Measurements from ENCODE around the gene LSM3.
A peak's percentile ranks its signal among the peaks of the same experiment; 100 is the strongest.

LSM3 gene

DNA sequence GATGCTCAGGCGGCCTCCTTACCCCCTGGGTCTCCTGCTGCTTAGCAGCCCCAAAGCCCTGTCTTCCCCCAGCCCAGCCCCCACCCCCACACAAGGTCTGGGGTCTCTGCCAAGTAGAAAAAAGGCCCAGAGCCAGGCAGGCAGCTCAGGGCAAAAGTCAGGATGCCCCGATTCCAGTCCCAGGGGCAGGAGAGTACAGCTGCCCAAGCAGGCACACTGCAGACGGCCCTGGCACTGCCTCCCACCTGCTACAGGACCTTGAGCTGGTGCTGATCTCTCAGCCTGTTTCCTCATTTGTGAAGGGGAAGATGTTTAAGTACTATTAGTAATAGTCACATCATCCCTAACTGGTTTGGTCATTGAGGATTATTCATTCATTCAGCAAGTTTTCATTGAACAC lies 41.2 kb upstream of the LSM3 start:
- peaks cover 91 to 96% of the 10 kb centered on the region in 2 experiments for H3K36me3 ChIP-seq (ENCODE audit: control insufficient read depth in 1 of 2, insufficient read depth in 2 of 2, low read depth in 1 of 2, low read length in 2 of 2)
- H2AFZ ChIP-seq (ENCODE audit: low read depth, low read length) = no peak overlapping the region
- WGBS = 75% methylated on average over 3 of the region's 3 CpGs
- H2BK15ac ChIP-seq (ENCODE audit: low read depth, poor library complexity, severe bottlenecking) = no peak overlapping the region
- H2BK12ac ChIP-seq (ENCODE audit: low read length in 2 of 2) = no peak overlapping the region
- no peak overlapping the region for H2BK120ac ChIP-seq (ENCODE audit: low read depth, low read length)
- H3K18ac ChIP-seq (ENCODE audit: low read depth in 1 of 2, low read length in 2 of 2) = no peak overlapping the region
- no peak overlapping the region for H3K14ac ChIP-seq (ENCODE audit: low read length in 2 of 2)
- H3K4me2 ChIP-seq (ENCODE audit: low read length, poor library complexity, severe bottlenecking) = no peak overlapping the region
- no peak overlapping the region for H2BK5ac ChIP-seq (ENCODE audit: low read depth, low read length, poor library complexity, severe bottlenecking)
- no peak overlapping the region for H3K4ac ChIP-seq (ENCODE audit: low read depth in 1 of 2, low read length in 2 of 2)
- H4K91ac ChIP-seq (ENCODE audit: low read length) = no peak overlapping the region
- H3K23ac ChIP-seq (ENCODE audit: low read length in 2 of 2) = no peak overlapping the region
- peaks cover 36% of the 10 kb centered on the region for H3K79me1 ChIP-seq (replicated peaks; ENCODE audit: low read length, poor library complexity, severe bottlenecking)
- peaks cover 7% of the 10 kb centered on the region for H3K4me1 ChIP-seq (ENCODE audit: control insufficient read depth, insufficient read depth, low read depth, low read length)
- H3K9me3 ChIP-seq (ENCODE audit: control insufficient read depth, low read length) = no peaks in the 10 kb centered on the region
- H3K27me3 ChIP-seq (ENCODE audit: control insufficient read depth in 1 of 2, insufficient read depth in 1 of 2, low read length in 2 of 2) = no peaks in the 10 kb centered on the region
- H3K9ac ChIP-seq (ENCODE audit: low read length) = no peak overlapping the region
- DNase-seq = no peak
- H3K4me3 ChIP-seq (ENCODE audit: insufficient read depth in 1 of 2, low read depth in 1 of 2, low read length in 2 of 2) = no peak overlapping the region
- no peak overlapping the region for H3K27ac ChIP-seq (ENCODE audit: low read length, poor library complexity, severe bottlenecking)
- H4K8ac ChIP-seq (ENCODE audit: low read length) = no peak overlapping the region
- H2AK5ac ChIP-seq (ENCODE audit: low read length, severe bottlenecking) = no peak overlapping the region

DNA sequence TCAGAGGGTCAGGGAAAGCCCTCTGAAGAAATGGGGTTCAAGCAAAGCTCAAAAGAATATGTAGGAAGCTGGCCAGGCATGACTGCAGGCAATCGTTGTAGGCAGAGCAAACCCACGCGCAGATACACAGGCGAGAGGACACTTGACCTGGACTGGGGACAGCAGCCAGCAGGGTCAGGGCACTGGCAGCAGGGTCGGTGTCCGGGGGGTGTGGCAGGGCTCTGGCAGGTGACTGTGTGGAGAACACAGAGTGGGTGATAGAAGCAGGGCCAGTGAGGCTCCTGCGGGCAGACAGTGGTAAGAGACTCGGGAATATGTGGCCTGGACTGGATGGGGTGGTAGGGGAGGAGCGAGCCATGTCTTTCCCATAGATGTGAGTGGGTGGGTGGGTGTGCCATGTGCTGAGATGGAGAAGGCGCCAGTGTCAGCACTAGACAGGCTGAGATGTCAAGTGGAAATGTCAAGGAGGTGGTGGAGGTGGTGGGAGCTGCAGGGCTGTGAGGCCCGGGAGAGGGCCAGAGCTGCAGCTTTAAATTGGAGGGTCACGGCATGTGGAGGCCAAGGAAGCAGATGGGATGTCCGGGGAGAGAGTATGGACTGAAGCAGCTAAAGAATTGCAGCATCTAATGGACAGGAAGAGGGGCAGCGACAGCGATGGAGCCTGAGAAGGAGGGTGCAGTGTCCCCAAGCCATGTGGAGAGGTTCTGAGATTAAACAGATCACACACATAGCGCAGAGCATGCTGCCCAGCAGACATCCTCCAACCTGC lies 40.3 kb upstream of the LSM3 start:
- peaks cover 29% of the 10 kb centered on the region for H3K79me1 ChIP-seq (replicated peaks; ENCODE audit: low read length, poor library complexity, severe bottlenecking)
- 95% methylated on average over 16 of the region's 16 CpGs for WGBS
- no peak overlapping the region for H2BK5ac ChIP-seq (ENCODE audit: low read depth, low read length, poor library complexity, severe bottlenecking)
- H3K4me2 ChIP-seq (ENCODE audit: low read length, poor library complexity, severe bottlenecking) = no peak overlapping the region
- no peak overlapping the region for H2AK5ac ChIP-seq (ENCODE audit: low read length, severe bottlenecking)
- H4K91ac ChIP-seq (ENCODE audit: low read length) = no peak overlapping the region
- no peak overlapping the region for H3K4ac ChIP-seq (ENCODE audit: low read depth in 1 of 2, low read length in 2 of 2)
- peaks cover 9% of the 10 kb centered on the region for H3K4me1 ChIP-seq (ENCODE audit: control insufficient read depth, insufficient read depth, low read depth, low read length)
- H3K36me3 ChIP-seq (ENCODE audit: control insufficient read depth in 1 of 2, insufficient read depth in 2 of 2, low read depth in 1 of 2, low read length in 2 of 2) = peaks cover 82 to 93% of the 10 kb centered on the region in 2 experiments
- no peak overlapping the region for H3K9ac ChIP-seq (ENCODE audit: low read length)
- no peaks in the 10 kb centered on the region for H3K9me3 ChIP-seq (ENCODE audit: control insufficient read depth, low read length)
- no peak overlapping the region for H2AFZ ChIP-seq (ENCODE audit: low read depth, low read length)
- no peaks in the 10 kb centered on the region for H3K27me3 ChIP-seq (ENCODE audit: control insufficient read depth in 1 of 2, insufficient read depth in 1 of 2, low read length in 2 of 2)
- no peak overlapping the region for H2BK120ac ChIP-seq (ENCODE audit: low read depth, low read length)
- no peak overlapping the region for H2BK15ac ChIP-seq (ENCODE audit: low read depth, poor library complexity, severe bottlenecking)
- H3K18ac ChIP-seq (ENCODE audit: low read depth in 1 of 2, low read length in 2 of 2) = no peak overlapping the region
- no peak overlapping the region for H2BK12ac ChIP-seq (ENCODE audit: low read length in 2 of 2)
- no peak overlapping the region for H3K14ac ChIP-seq (ENCODE audit: low read length in 2 of 2)
- no peak overlapping the region for H3K4me3 ChIP-seq (ENCODE audit: insufficient read depth in 1 of 2, low read depth in 1 of 2, low read length in 2 of 2)
- H4K8ac ChIP-seq (ENCODE audit: low read length) = no peak overlapping the region
- no peak overlapping the region for H3K27ac ChIP-seq (ENCODE audit: low read length, poor library complexity, severe bottlenecking)
- DNase-seq = no peak
- H3K23ac ChIP-seq (ENCODE audit: low read length in 2 of 2) = no peak overlapping the region

DNA sequence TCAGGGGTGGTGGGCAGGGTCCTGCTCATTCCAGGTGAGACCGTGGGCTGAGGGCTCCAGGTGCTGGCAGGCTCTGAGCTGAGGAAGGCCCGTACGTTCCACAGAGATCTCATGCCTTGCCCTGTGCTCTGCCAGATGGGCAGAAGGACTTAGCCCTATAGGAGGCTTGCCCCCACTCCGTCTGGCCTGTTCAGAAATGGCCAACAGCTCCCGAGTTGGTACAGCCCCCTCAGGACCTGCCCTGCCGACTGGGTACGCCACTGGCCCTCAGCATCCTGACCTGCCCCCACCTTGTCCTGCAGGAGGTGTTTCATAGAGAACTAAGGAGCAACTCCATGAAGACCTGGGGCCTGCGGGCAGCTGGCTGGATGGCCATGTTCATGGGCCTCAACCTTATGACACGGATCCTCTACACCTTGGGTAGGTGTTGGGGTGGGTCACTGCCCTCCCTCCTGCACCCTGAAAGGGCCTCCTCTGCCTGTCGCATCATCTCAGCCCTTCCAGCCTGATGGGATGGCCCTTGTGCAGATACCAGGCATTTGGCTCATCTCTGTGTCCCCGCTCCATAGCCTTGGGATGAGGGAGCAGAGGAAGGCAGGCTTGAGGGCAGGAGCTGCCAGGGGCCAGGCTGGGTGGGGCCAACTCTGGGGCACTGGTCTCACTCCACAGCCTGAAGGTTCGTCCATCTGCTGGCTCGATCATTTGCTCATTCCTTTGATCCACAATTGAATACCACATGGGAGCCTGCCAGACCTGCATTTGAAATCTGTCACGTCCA lies 39.5 kb upstream of the LSM3 start:
- no peak overlapping the region for H3K4me3 ChIP-seq (ENCODE audit: insufficient read depth in 1 of 2, low read depth in 1 of 2, low read length in 2 of 2)
- no peak overlapping the region for H4K91ac ChIP-seq (ENCODE audit: low read length)
- H3K14ac ChIP-seq (ENCODE audit: low read length in 2 of 2) = no peak overlapping the region
- no peak overlapping the region for H2AFZ ChIP-seq (ENCODE audit: low read depth, low read length)
- no peak overlapping the region for H3K23ac ChIP-seq (ENCODE audit: low read length in 2 of 2)
- H3K79me1 ChIP-seq (replicated peaks; ENCODE audit: low read length, poor library complexity, severe bottlenecking) = peaks cover 25% of the 10 kb centered on the region
- no peak overlapping the region for H2BK5ac ChIP-seq (ENCODE audit: low read depth, low read length, poor library complexity, severe bottlenecking)
- no peak overlapping the region for H2AK5ac ChIP-seq (ENCODE audit: low read length, severe bottlenecking)
- DNase-seq = no peak
- H2BK15ac ChIP-seq (ENCODE audit: low read depth, poor library complexity, severe bottlenecking) = no peak overlapping the region
- peak overlapping the region in 1 of 2 experiments; percentile 12 for H2BK12ac ChIP-seq (ENCODE audit: low read length in 2 of 2)
- H3K27ac ChIP-seq (ENCODE audit: low read length, poor library complexity, severe bottlenecking) = no peak overlapping the region
- H3K9me3 ChIP-seq (ENCODE audit: control insufficient read depth, low read length) = no peaks in the 10 kb centered on the region
- no peaks in the 10 kb centered on the region for H3K27me3 ChIP-seq (ENCODE audit: control insufficient read depth in 1 of 2, insufficient read depth in 1 of 2, low read length in 2 of 2)
- H2BK120ac ChIP-seq (ENCODE audit: low read depth, low read length) = no peak overlapping the region
- no peak overlapping the region for H3K9ac ChIP-seq (ENCODE audit: low read length)
- H3K36me3 ChIP-seq (ENCODE audit: control insufficient read depth in 1 of 2, insufficient read depth in 2 of 2, low read depth in 1 of 2, low read length in 2 of 2) = peaks cover 74 to 85% of the 10 kb centered on the region in 2 experiments
- no peak overlapping the region for H4K8ac ChIP-seq (ENCODE audit: low read length)
- H3K4me1 ChIP-seq (ENCODE audit: control insufficient read depth, insufficient read depth, low read depth, low read length) = peaks cover 9% of the 10 kb centered on the region
- H3K4ac ChIP-seq (ENCODE audit: low read depth in 1 of 2, low read length in 2 of 2) = no peak overlapping the region
- 98% methylated on average over 14 of the region's 14 CpGs for WGBS
- no peak overlapping the region for H3K18ac ChIP-seq (ENCODE audit: low read depth in 1 of 2, low read length in 2 of 2)
- no peak overlapping the region for H3K4me2 ChIP-seq (ENCODE audit: low read length, poor library complexity, severe bottlenecking)

DNA sequence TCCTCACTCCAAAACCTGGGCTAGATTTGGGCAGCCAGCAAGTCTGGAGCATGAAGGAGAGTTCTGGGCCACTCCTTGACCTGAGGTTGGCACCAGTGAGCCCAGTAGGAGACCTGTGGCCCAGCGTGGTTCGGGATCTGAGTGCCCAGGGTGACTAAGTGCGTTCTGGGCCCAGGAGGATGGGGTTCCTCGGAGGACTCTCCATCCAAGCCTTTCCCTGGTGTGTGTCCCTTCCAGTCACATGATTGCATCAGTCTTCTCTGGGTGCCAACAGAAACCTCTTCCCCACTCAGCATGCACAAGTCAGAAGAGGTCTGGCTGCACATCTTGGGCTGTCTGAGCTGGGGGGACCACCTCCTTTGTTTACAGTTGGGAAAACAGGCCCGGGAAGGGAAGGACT lies 38.8 kb upstream of the LSM3 start:
- no peak overlapping the region for H3K18ac ChIP-seq (ENCODE audit: low read depth in 1 of 2, low read length in 2 of 2)
- H2BK5ac ChIP-seq (ENCODE audit: low read depth, low read length, poor library complexity, severe bottlenecking) = no peak overlapping the region
- no peak overlapping the region for H3K4me3 ChIP-seq (ENCODE audit: insufficient read depth in 1 of 2, low read depth in 1 of 2, low read length in 2 of 2)
- no peak for DNase-seq
- H3K14ac ChIP-seq (ENCODE audit: low read length in 2 of 2) = no peak overlapping the region
- H4K91ac ChIP-seq (ENCODE audit: low read length) = no peak overlapping the region
- no peak overlapping the region for H3K4me2 ChIP-seq (ENCODE audit: low read length, poor library complexity, severe bottlenecking)
- H3K79me1 ChIP-seq (replicated peaks; ENCODE audit: low read length, poor library complexity, severe bottlenecking) = peaks cover 21% of the 10 kb centered on the region
- no peak overlapping the region for H4K8ac ChIP-seq (ENCODE audit: low read length)
- H3K27me3 ChIP-seq (ENCODE audit: control insufficient read depth in 1 of 2, insufficient read depth in 1 of 2, low read length in 2 of 2) = no peaks in the 10 kb centered on the region
- no peak overlapping the region for H3K4ac ChIP-seq (ENCODE audit: low read depth in 1 of 2, low read length in 2 of 2)
- H2BK15ac ChIP-seq (ENCODE audit: low read depth, poor library complexity, severe bottlenecking) = no peak overlapping the region
- H2AK5ac ChIP-seq (ENCODE audit: low read length, severe bottlenecking) = no peak overlapping the region
- WGBS = 86% methylated on average over 5 of the region's 5 CpGs
- H2BK120ac ChIP-seq (ENCODE audit: low read depth, low read length) = no peak overlapping the region
- H3K23ac ChIP-seq (ENCODE audit: low read length in 2 of 2) = no peak overlapping the region
- H3K9ac ChIP-seq (ENCODE audit: low read length) = no peak overlapping the region
- no peak overlapping the region for H3K27ac ChIP-seq (ENCODE audit: low read length, poor library complexity, severe bottlenecking)
- H2BK12ac ChIP-seq (ENCODE audit: low read length in 2 of 2) = no peak overlapping the region
- H3K4me1 ChIP-seq (ENCODE audit: control insufficient read depth, insufficient read depth, low read depth, low read length) = peaks cover 12% of the 10 kb centered on the region
- no peak overlapping the region for H2AFZ ChIP-seq (ENCODE audit: low read depth, low read length)
- peaks cover 67 to 78% of the 10 kb centered on the region in 2 experiments for H3K36me3 ChIP-seq (ENCODE audit: control insufficient read depth in 1 of 2, insufficient read depth in 2 of 2, low read depth in 1 of 2, low read length in 2 of 2)
- H3K9me3 ChIP-seq (ENCODE audit: control insufficient read depth, low read length) = no peaks in the 10 kb centered on the region
